HepG2 (cell line): ENCODE results near the gene PPP2R5D. TPM values are rescaled to one million over a fixed set of nuclear protein-coding genes. Genes with fewer than 3 reads are reported as not detected.
"Not testable (repeated sequence)": the region's sequence is repeated elsewhere in the genome, so short reads cannot be mapped to it uniquely, and the experiment has no call there.

Experiments used
- ATAC-seq: fragments of 200-7000 bp; cut with Tn5 transposase; 3 replicates; pipeline ENCODE4 v1.9.1; 2020; ENCODE audit warnings: mild to moderate bottlenecking, moderate library complexity
- BruUV-seq: library from RNA; stranded (reverse); fragments of 400-500 nt; replicated peaks from 2 replicates; lab custom pipeline; 2021; lab: Mats Ljungman, UMichigan
- CTCF ChIA-PET: fragments of 300-600 bp; formaldehyde crosslinking; extraction: SDS; loops from one replicate; lab custom pipeline; 2021; ENCODE audit warnings: low total read pairs, inconsistent platforms, low intra/inter-chr PET ratio; lab: Yijun Ruan, JAX
- POLR2A ChIA-PET: fragments of 350-600 bp; sonication (Branson Sonifier 250); formaldehyde crosslinking; loops from one replicate; lab custom pipeline; 2020; ENCODE audit warnings: antibody characterized with exemption, inconsistent platforms; lab: Yijun Ruan, JAX
- DNase-seq: peaks from one replicate; pipeline ENCODE4 v3.0.0-alpha.2; 2015; ENCODE audit warnings: low spot score
- FAIRE-seq: peaks from 3 replicates; lab custom pipeline; 2011; peaks lifted over from hg19 to GRCh38; lab: Jason Lieb, UNC
- H2AFZ ChIP-seq: one replicate; pipeline ENCODE4 v1.6.1; 2011; ENCODE audit warnings: low read length, inconsistent platforms
- H3K27ac ChIP-seq: fragments of 300-600 bp; 3 replicates; pipeline ENCODE4 v1.8.0; 2011; ENCODE audit warnings: mixed run types, mild to moderate bottlenecking, mixed read lengths, low read length, inconsistent platforms; ENCODE audit not compliant: insufficient read depth; ENCODE audit errors: extremely low read length
- H3K27me3 ChIP-seq, 2 experiments: fragments of 200-600 bp in 1 of 2; 2 replicates in 1 of 2; 3 replicates in 1 of 2; pipeline versions ENCODE4 v1.6.0 to v1.8.0; 2011; ENCODE audit warnings: low read length in 2 of 2, mild to moderate bottlenecking in 2 of 2, moderate library complexity in 2 of 2, inconsistent platforms in 1 of 2; ENCODE audit not compliant: insufficient read depth in 2 of 2, control insufficient read depth in 1 of 2
- H3K36me3 ChIP-seq, 2 experiments: fragments of 200-600 bp in 1 of 2; replicated peaks in 1 of 2; 2 replicates in 1 of 2; 3 replicates in 1 of 2; pipeline versions ENCODE4 v1.5.1 to v1.8.0; 2011; ENCODE audit warnings: low read length in 2 of 2, inconsistent platforms in 1 of 2; ENCODE audit not compliant: insufficient read depth in 2 of 2, control insufficient read depth in 1 of 2
- H3K4me1 ChIP-seq: 2 replicates; pipeline ENCODE4 v1.5.1; 2012; ENCODE audit warnings: low read length, inconsistent platforms; ENCODE audit not compliant: insufficient read depth
- H3K4me2 ChIP-seq: 2 replicates; pipeline ENCODE4 v1.6.0; 2011; ENCODE audit warnings: low read depth, low read length, inconsistent platforms
- H3K4me3 ChIP-seq, 3 experiments: fragments of 200-600 bp in 1 of 3; sonication (generic), shearing (Covaris generic) in 1 of 3; replicated peaks in 1 of 3; 2 replicates each; pipeline ENCODE4 v1.5.1; 2011 to 2016; ENCODE audit warnings: low read length in 3 of 3, inconsistent platforms in 2 of 3, low read depth in 2 of 3, mild to moderate bottlenecking in 2 of 3, control low read depth in 1 of 3, mixed read lengths in 1 of 3; ENCODE audit not compliant: insufficient read depth in 1 of 3
- H3K79me2 ChIP-seq: one replicate; pipeline ENCODE4 v1.6.1; 2011; ENCODE audit warnings: low read length, inconsistent platforms; ENCODE audit not compliant: insufficient read depth
- H3K9ac ChIP-seq: 2 replicates; pipeline ENCODE4 v1.6.0; 2011; ENCODE audit warnings: mild to moderate bottlenecking, low read depth, low read length, inconsistent platforms; ENCODE audit not compliant: insufficient read depth
- H3K9me3 ChIP-seq: 2 replicates; pipeline ENCODE4 v1.5.1; 2012; ENCODE audit warnings: mild to moderate bottlenecking, low read length
- H4K20me1 ChIP-seq: 2 replicates; pipeline ENCODE4 v1.6.0; 2011; ENCODE audit warnings: inconsistent platforms, mild to moderate bottlenecking, low read length, moderate library complexity; ENCODE audit not compliant: insufficient read depth
- LCORL ChIP-seq, 2 experiments: fragments of 450-650 bp in 1 of 2; sonication (generic) in 1 of 2; formaldehyde crosslinking in 1 of 2; IDR thresholded peaks; 2 replicates each; pipeline versions ENCODE4 v1.5.0 to v1.6.1; 2017 to 2020; ENCODE audit warnings: antibody characterized with exemption in 1 of 2, missing genetic modification reagents in 1 of 2
- MYC ChIP-seq: sonication (generic); formaldehyde crosslinking; IDR thresholded peaks from 2 replicates; pipeline ENCODE4 v1.9.0; 2021; ENCODE audit warnings: missing genetic modification reagents, borderline replicate concordance
- PCBP2 ChIP-seq: fragments of 200-400 bp; formaldehyde crosslinking; optimal IDR thresholded peaks from 2 replicates; pipeline ENCODE3; 2018; ENCODE audit warnings: low read length, low read depth; ENCODE audit not compliant: poor library complexity, severe bottlenecking
- PHF21A ChIP-seq: sonication (generic); formaldehyde crosslinking; IDR thresholded peaks from 2 replicates; pipeline ENCODE4 v1.5.0; 2020; ENCODE audit warnings: mild to moderate bottlenecking, missing genetic modification reagents
- SOX6 ChIP-seq, 2 experiments: fragments of 450-650 bp in 1 of 2; sonication (generic) in 1 of 2; formaldehyde crosslinking in 1 of 2; IDR thresholded peaks; 2 replicates each; pipeline versions ENCODE4 v1.4.0 to v1.6.1; 2017 to 2020; ENCODE audit warnings: antibody characterized with exemption in 1 of 2, mild to moderate bottlenecking in 1 of 2, missing genetic modification reagents in 1 of 2
- TCF12 ChIP-seq, 2 experiments: fragments of 450-650 bp in 1 of 2; sonication (generic) in 1 of 2; formaldehyde crosslinking in 1 of 2; IDR thresholded peaks; 2 replicates each; pipeline versions ENCODE4 v1.6.1 to v1.8.0; 2017 to 2022; ENCODE audit warnings: antibody characterized with exemption in 1 of 2, mild to moderate bottlenecking in 1 of 2, missing genetic modification reagents in 1 of 2, moderate library complexity in 1 of 2
- ZFP91 ChIP-seq: sonication (generic); formaldehyde crosslinking; IDR thresholded peaks from 2 replicates; pipeline ENCODE4 v1.9.0; 2022; ENCODE audit warnings: missing genetic modification reagents, mild to moderate bottlenecking, borderline replicate concordance
- ZKSCAN8 ChIP-seq: IDR thresholded peaks from 2 replicates; pipeline ENCODE4 v1.6.1; 2016; ENCODE audit warnings: borderline replicate concordance, missing genetic modification reagents, missing compliant biosample characterization
- ZNF512 ChIP-seq: sonication (generic); formaldehyde crosslinking; IDR thresholded peaks from 2 replicates; pipeline ENCODE4 v1.4.0; 2020; ENCODE audit warnings: mild to moderate bottlenecking, missing genetic modification reagents
- ZNF557 ChIP-seq: sonication (generic); formaldehyde crosslinking; IDR thresholded peaks from 2 replicates; pipeline ENCODE4 v1.4.0; 2020; ENCODE audit warnings: missing genetic modification reagents
- ZNF678 ChIP-seq: sonication (generic); formaldehyde crosslinking; IDR thresholded peaks from 2 replicates; pipeline ENCODE4 v1.4.0; 2020; ENCODE audit warnings: mild to moderate bottlenecking, missing genetic modification reagents
- WGBS: methylation state at CpG from one replicate; pipeline ENCODE4 v1.1.6; 2017; ENCODE audit warnings: low lambda C conversion rate; 5-methylcytosine and 5-hydroxymethylcytosine counted together
- in situ Hi-C: cut with HindIII; loops from 2 replicates; pipeline ENCODE4 v1.10.0; 2017; ENCODE audit warnings: low pct_unique_long_range_greater_than_20kb; ENCODE audit not compliant: extremely low pct_ligation_motif_present
- intact Hi-C: fragments of 100-400 bp; cut with micrococcal nuclease; formaldehyde crosslinking; loops from one replicate; pipeline ENCODE4 v1.10.0; 2022; ENCODE audit not compliant: unreplicated experiment
- polyA plus RNA-seq, 8 experiments: library from polyadenylated mRNA; depleted of rRNA in 3 of 8; stranded (reverse) in 7 of 8; unstranded in 1 of 8; fragments of >200 nt; fragmentation: Illumina TruSeq in 4 of 8; extraction: Trizol in 4 of 8; gene quantifications; 2 replicates each; pipeline versions ENCODE4 v1.2.1 to v1.2.3, GENCODE V29; 2011 to 2016; ENCODE audit warnings: low read depth in 4 of 8, missing spikeins in 1 of 8, mixed read lengths in 1 of 8; ENCODE audit not compliant: insufficient read depth in 1 of 8
- total RNA-seq, 5 experiments: library from RNA; depleted of rRNA; stranded (reverse); fragments of >200 nt; fragmentation: Illumina TruSeq; extraction: Trizol; gene quantifications; 2 replicates each; pipeline ENCODE4 v1.2.3, GENCODE V29; 2016; ENCODE audit warnings: low read depth in 1 of 5

The PPP2R5D gene
- total and polyA plus RNA-seq, 2 of the 13 experiments (the other 11 are each of a cell fraction or from before 2014, with no cell fraction given): 53.7 to 60.4 TPM

GRCh38 chr6:42940493-42941045, 43.8 kb upstream of the PPP2R5D start (continued):
- TF ChIP-seq TCF12 (IDR thresholded peaks at IDR 0.05) (no peak), TCF12 (CRISPR knock-in tag; IDR thresholded peaks at IDR 0.05) (0 out of 2 replicates have a peak, but pooled peaks have one; percentile 35), ZNF678 (no peak)

- peaks cover 8 to 19% of the 10 kb centered on the region in 2 experiments for H3K36me3 ChIP-seq
- POLR2A ChIA-PET: interaction anchor here (0.9 to 5.0 kb wide), 4 partner anchors 12 to 73 kb away, joined by 3 to 56 read pairs (median 4); partner anchors contain the start of genes CNPY3, GNMT, KLHDC3 and PEX6
- TF ChIP-seq MYC (CRISPR knock-in tag): 0 out of 2 replicates have a peak, but pooled peaks have one; percentile 17
- H3K27me3 ChIP-seq, H2AFZ ChIP-seq, intact Hi-C loops, ATAC-seq, DNase-seq, H3K27ac ChIP-seq, H3K9me3 ChIP-seq, H3K9ac ChIP-seq, in situ Hi-C loops, BruUV-seq, H3K4me3 ChIP-seq, CTCF ChIA-PET, H3K79me2 ChIP-seq, H4K20me1 ChIP-seq, H3K4me2 ChIP-seq, FAIRE-seq: not testable (repeated sequence)
- WGBS: 95% methylated on average over 5 of the region's 5 CpGs
- H3K4me1 ChIP-seq: peaks cover 64% of the 10 kb centered on the region
Observed at GRCh38 chr6:42941356-42941755, 43.0 kb upstream of the PPP2R5D start.

- ATAC-seq (peak; percentile 67), FAIRE-seq (peak; percentile 80), DNase-seq (peak; percentile 63)
- Histone ChIP-seq H4K20me1 (no peaks in the 10 kb centered on the region), H3K27me3 (no peaks in the 10 kb centered on the region), H3K9ac (no peak overlapping the region), H3K4me3 (no peak overlapping the region), H3K4me2 (no peak overlapping the region), H2AFZ (no peak overlapping the region), H3K79me2 (no peaks in the 10 kb centered on the region), H3K9me3 (no peaks in the 10 kb centered on the region), H3K4me1 (peaks cover 57% of the 10 kb centered on the region), H3K27ac (peak overlapping the region; percentile 46), H3K36me3 (peaks cover 7 to 12% of the 10 kb centered on the region in 2 experiments; a peak in 4 of 5 replicates)
- WGBS: 37% methylated on average over 7 of the region's 7 CpGs
- in situ Hi-C loops (no loop called here), intact Hi-C loops (no loop called here)
- ChIA-PET POLR2A (interaction anchor here (0.7 to 1.0 kb wide), 2 partner anchors 13 to 42 kb away, joined by 3 to 8 read pairs; partner anchors contain the start of genes CNPY3 and PPP2R5D), CTCF (interaction anchor here (0.8 kb wide), 1 partner anchor 41 kb away, joined by 3 read pairs; no protein-coding TSS in a partner anchor)
- no TSS peak for BruUV-seq
- no peak for TF ChIP-seq ZFP91 (CRISPR knock-in tag)
- no peak for TF ChIP-seq ZKSCAN8 (CRISPR knock-in tag)
- peak; percentile 16; the same call in 1 of the 2 replicates for TF ChIP-seq PHF21A
- no peak for TF ChIP-seq LCORL (IDR thresholded peaks at IDR 0.05)
- peak; percentile 19; the same call in 1 of the 2 replicates for TF ChIP-seq LCORL (CRISPR knock-in tag; IDR thresholded peaks at IDR 0.05)
- TF ChIP-seq PCBP2: no peak
- no peak for TF ChIP-seq SOX6 (IDR thresholded peaks at IDR 0.05)
- 0 out of 2 replicates have a peak, but pooled peaks have one; percentile 25 for TF ChIP-seq SOX6 (CRISPR knock-in tag; IDR thresholded peaks at IDR 0.05)
- no peak for TF ChIP-seq ZNF557 (CRISPR knock-in tag)
- no peak for TF ChIP-seq ZNF512 (CRISPR knock-in tag)
Observed at GRCh38 chr6:42942444-42942843, 41.9 kb upstream of the PPP2R5D start.
